ENCODE data around the gene ADRM1.

Gene ADRM1

DNA sequence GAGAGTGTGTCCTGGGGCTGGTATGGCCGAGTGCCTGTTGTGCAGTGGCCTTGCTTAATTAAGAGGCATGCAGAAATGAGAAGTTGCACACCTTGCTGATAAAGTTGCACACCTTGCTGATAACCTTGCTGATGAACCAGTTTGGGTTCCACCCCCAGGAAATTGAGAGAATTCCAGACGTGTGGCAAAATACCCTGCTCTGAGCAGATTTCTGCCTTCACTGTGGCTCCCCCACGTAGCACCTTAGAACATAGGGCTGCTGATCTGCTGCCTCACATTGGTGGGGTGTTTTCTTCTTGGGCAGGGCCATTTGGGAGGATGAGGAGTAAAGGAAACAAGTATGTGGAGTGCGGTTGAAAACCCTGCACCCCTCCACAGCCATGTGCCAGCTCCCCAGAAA, 22.5 kb upstream of the ADRM1 start:
- Histone ChIP-seq H3K4me1 (ENCODE audit: control insufficient read depth, insufficient read depth, low read length) (no peaks in the 10 kb centered on the region), H3K27ac (ENCODE audit: low read depth, low read length) (no peak overlapping the region), H3K36me3 (ENCODE audit: control insufficient read depth, insufficient read depth, low read length) (peaks cover 77% of the 10 kb centered on the region), H3K27me3 (ENCODE audit: control insufficient read depth, insufficient read depth, low read length) (no peaks in the 10 kb centered on the region), H3K4me3 (ENCODE audit: low read depth, low read length) (no peak overlapping the region), H3K9me3 (ENCODE audit: control insufficient read depth, insufficient read depth, low read depth, low read length) (no peaks in the 10 kb centered on the region), H3K9ac (ENCODE audit: low read length) (no peak overlapping the region)

DNA sequence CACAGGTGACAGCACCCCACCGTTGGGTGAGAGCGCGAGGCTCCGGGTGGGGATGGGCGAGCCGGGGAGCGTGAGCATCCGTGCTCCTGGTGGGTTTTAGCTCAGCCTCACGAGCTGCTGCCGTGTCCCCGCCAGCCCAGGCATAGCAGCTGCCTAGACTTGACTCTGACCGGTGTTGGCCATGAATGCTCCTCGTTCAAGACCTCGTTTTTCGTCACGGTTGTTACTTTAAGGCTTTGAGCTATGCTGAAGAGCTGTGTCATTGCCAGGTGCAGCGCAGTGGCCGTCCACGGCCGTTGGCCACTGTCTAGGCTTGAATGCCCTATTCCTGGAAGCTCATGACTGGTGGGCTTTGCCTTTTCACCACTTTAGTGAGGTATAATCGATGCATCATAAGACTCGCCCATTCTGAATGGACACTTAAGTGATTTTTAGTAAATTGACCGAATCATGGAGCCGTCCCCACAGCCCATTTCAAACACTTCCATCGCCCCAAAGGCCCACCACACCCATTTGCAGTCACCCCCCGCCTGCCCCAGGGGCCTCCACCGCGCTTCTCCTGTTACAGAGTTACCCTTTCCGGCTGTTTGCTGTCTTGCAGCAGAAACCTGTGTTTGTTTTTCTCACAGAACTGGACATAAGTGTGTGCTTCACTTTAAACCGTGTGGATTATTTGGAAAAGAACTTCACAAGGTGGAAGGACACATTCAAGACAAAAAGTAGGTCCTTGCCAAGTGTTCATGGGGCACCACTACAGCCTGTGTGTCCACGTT, 21.4 kb upstream of the ADRM1 start:
- Histone ChIP-seq H3K36me3 (ENCODE audit: control insufficient read depth, insufficient read depth, low read length) (peaks cover 83% of the 10 kb centered on the region), H3K9ac (ENCODE audit: low read length) (no peak overlapping the region), H3K4me1 (ENCODE audit: control insufficient read depth, insufficient read depth, low read length) (no peaks in the 10 kb centered on the region), H3K27ac (ENCODE audit: low read depth, low read length) (no peak overlapping the region), H3K27me3 (ENCODE audit: control insufficient read depth, insufficient read depth, low read length) (no peaks in the 10 kb centered on the region), H3K4me3 (ENCODE audit: low read depth, low read length) (no peak overlapping the region), H3K9me3 (ENCODE audit: control insufficient read depth, insufficient read depth, low read depth, low read length) (no peaks in the 10 kb centered on the region)

DNA sequence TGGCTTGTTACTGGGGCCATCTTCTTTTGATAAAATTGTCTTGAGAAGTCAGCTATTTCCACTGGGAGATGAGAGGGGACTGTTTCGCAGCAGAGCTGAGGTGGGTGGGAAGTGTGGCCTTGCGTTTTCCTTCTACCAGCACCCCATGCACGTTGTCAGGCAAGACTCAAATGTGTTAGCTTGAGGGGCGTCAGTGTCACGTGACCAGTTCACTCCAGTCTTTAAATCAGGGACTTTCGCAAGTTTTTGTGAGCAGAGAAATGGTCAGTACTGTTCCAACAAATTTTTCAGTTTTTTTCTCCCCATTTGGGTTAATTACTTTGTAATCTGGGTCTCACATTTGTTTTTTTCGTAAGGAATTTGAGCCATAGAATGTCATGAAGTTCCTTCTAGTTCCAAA, 20.7 kb upstream of the ADRM1 start:
- Histone ChIP-seq H3K27ac (ENCODE audit: low read depth, low read length) (no peak overlapping the region), H3K9me3 (ENCODE audit: control insufficient read depth, insufficient read depth, low read depth, low read length) (no peaks in the 10 kb centered on the region), H3K4me3 (ENCODE audit: low read depth, low read length) (no peak overlapping the region), H3K27me3 (ENCODE audit: control insufficient read depth, insufficient read depth, low read length) (no peaks in the 10 kb centered on the region), H3K4me1 (ENCODE audit: control insufficient read depth, insufficient read depth, low read length) (no peaks in the 10 kb centered on the region), H3K36me3 (ENCODE audit: control insufficient read depth, insufficient read depth, low read length) (peaks cover 85% of the 10 kb centered on the region), H3K9ac (ENCODE audit: low read length) (no peak overlapping the region)

DNA sequence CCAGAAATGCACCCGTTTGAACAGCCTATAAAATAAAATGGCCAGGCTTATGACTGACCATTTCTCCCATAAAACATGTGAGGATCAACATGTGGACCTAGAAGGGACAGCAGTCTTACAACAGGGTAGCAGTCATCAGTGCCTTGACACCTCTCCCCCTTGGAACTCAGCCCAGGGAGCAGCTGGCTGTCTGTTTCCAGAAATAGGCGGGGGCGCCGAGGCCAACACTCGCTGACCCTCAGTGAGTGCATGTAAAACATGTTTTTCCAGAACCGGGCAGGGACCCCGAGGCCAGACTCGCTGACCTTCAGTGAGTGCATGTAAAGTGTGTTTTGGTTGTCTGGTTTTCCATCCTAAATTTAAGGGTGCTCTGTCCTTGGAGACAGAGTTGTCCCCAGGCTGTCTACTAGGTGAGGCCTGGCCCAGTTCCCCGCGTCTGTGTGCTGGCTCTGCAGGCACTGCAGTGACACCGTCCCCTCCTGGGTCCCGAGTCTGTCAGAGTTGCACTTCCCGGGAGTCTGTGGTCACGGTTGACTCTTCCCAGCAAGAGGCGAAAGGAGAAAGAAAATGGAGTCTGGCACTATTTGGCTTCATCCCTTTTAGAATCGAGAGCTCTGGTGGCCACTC, 19.8 kb upstream of the ADRM1 start:
- H3K4me3 ChIP-seq (ENCODE audit: low read depth, low read length) = no peak overlapping the region
- H3K36me3 ChIP-seq (ENCODE audit: control insufficient read depth, insufficient read depth, low read length) = peaks cover 81% of the 10 kb centered on the region
- no peaks in the 10 kb centered on the region for H3K27me3 ChIP-seq (ENCODE audit: control insufficient read depth, insufficient read depth, low read length)
- H3K27ac ChIP-seq (ENCODE audit: low read depth, low read length) = no peak overlapping the region
- H3K4me1 ChIP-seq (ENCODE audit: control insufficient read depth, insufficient read depth, low read length) = no peaks in the 10 kb centered on the region
- no peak overlapping the region for H3K9ac ChIP-seq (ENCODE audit: low read length)
- H3K9me3 ChIP-seq (ENCODE audit: control insufficient read depth, insufficient read depth, low read depth, low read length) = no peaks in the 10 kb centered on the region

DNA sequence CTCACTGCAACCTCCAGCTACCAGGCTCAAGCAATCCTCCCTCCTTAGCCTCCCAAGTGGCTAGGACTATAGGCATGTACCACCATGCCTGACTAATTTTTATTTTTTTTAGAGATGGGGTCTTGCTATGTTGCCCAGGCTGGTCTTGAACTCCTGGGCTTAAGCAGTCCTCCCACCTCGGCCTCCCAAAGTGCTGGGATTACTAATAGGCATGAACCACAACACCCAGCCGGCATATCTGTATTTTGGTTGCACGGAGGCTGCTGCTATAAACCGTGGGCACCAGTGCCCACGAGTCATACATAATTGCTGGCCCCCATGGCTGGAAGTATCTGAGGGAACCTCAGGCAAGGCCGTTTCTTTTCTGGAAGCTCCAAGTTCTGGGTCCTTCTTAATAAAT, 18.3 kb upstream of the ADRM1 start:
- no peak overlapping the region for H3K9ac ChIP-seq (ENCODE audit: low read length)

DNA sequence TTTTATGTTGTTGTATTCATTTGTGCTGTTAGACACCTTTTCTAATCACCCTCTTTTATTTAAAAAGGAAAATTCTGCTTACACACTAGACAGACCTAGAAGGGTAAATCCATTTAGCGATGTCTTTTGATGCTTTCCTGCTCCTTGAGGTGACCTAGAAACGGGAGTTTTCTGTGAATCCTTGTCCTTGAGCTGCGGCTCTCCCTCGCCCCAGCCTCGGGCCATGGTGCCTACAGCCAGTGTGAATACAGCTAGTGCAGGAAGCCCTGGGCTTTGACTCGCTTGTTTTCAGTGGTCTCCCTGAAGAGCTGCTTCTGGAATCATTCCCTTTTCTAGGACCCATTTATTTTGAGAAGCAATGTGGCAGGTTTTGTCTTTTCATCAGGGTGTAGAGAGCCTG, 17.6 kb upstream of the ADRM1 start:
- Histone ChIP-seq H3K27ac (ENCODE audit: low read depth, low read length) (no peak overlapping the region), H3K4me1 (ENCODE audit: control insufficient read depth, insufficient read depth, low read length) (no peaks in the 10 kb centered on the region), H3K9ac (ENCODE audit: low read length) (no peak overlapping the region), H3K9me3 (ENCODE audit: control insufficient read depth, insufficient read depth, low read depth, low read length) (no peaks in the 10 kb centered on the region), H3K4me3 (ENCODE audit: low read depth, low read length) (no peak overlapping the region), H3K36me3 (ENCODE audit: control insufficient read depth, insufficient read depth, low read length) (peaks cover 77% of the 10 kb centered on the region), H3K27me3 (ENCODE audit: control insufficient read depth, insufficient read depth, low read length) (no peaks in the 10 kb centered on the region)

More for the DNA sequence above, 18.3 kb upstream of the ADRM1 start:
- H3K9me3 ChIP-seq (ENCODE audit: control insufficient read depth, insufficient read depth, low read depth, low read length) = no peaks in the 10 kb centered on the region
- H3K36me3 ChIP-seq (ENCODE audit: control insufficient read depth, insufficient read depth, low read length) = peaks cover 77% of the 10 kb centered on the region
- H3K27ac ChIP-seq (ENCODE audit: low read depth, low read length) = no peak overlapping the region
- no peaks in the 10 kb centered on the region for H3K27me3 ChIP-seq (ENCODE audit: control insufficient read depth, insufficient read depth, low read length)
- no peaks in the 10 kb centered on the region for H3K4me1 ChIP-seq (ENCODE audit: control insufficient read depth, insufficient read depth, low read length)
- H3K4me3 ChIP-seq (ENCODE audit: low read depth, low read length) = no peak overlapping the region

DNA sequence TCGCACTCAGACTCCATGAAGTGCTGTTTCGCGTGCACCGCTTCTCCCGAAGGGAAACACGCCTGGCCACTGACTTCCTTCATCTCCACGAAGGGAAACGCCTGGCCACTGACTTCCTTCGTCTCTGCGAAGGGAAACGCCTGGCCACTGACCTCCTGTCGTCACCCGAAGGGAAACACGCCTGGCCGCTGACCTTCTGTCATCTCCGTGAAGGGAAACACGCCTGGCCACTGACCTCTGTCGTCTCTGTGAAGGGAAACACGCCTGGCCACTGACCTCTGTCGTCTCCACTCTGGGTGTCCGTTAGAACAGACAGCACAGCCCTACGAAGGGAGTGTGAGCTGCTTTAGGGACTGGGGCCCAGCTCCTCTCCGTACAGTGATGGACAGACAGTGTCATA, 17.1 kb upstream of the ADRM1 start:
- H3K4me1 ChIP-seq (ENCODE audit: control insufficient read depth, insufficient read depth, low read length) = no peaks in the 10 kb centered on the region
- no peak overlapping the region for H3K27ac ChIP-seq (ENCODE audit: low read depth, low read length)
- H3K9ac ChIP-seq (ENCODE audit: low read length) = no peak overlapping the region
- no peak overlapping the region for H3K4me3 ChIP-seq (ENCODE audit: low read depth, low read length)
- H3K36me3 ChIP-seq (ENCODE audit: control insufficient read depth, insufficient read depth, low read length) = peaks cover 71% of the 10 kb centered on the region
- no peaks in the 10 kb centered on the region for H3K27me3 ChIP-seq (ENCODE audit: control insufficient read depth, insufficient read depth, low read length)
- no peaks in the 10 kb centered on the region for H3K9me3 ChIP-seq (ENCODE audit: control insufficient read depth, insufficient read depth, low read depth, low read length)

DNA sequence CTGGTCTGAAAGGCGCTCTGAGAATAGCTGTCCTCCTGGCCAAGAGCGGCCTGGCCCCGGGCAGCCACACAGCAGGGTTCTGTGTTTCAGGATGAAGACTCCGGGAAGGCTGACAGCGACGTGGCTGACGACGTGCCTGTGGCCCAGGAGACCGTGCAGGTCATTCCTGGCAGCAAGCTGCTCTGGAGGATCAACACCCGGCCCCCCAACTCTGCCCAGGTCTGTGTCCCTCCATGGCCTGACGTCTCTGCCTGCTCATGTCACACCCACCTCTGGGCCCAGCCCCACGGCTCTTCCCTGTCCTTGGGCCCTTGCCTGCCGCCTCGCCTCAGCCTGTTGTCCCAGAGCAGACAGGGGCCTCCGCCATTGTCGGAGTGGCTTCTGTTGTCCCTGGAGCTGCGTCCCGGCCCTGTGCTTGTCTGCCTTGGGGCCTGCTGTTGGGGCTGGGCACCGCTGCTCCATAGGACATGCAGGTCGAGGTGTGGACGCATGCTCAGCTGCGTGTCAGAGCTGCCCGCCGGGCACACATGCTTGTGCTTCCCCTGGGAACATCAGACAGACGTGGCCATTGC, 16.2 kb upstream of the ADRM1 start:
- H3K9ac ChIP-seq (ENCODE audit: low read length) = no peak overlapping the region
- H3K36me3 ChIP-seq (ENCODE audit: control insufficient read depth, insufficient read depth, low read length) = peaks cover 70% of the 10 kb centered on the region
- no peaks in the 10 kb centered on the region for H3K9me3 ChIP-seq (ENCODE audit: control insufficient read depth, insufficient read depth, low read depth, low read length)

DNA sequence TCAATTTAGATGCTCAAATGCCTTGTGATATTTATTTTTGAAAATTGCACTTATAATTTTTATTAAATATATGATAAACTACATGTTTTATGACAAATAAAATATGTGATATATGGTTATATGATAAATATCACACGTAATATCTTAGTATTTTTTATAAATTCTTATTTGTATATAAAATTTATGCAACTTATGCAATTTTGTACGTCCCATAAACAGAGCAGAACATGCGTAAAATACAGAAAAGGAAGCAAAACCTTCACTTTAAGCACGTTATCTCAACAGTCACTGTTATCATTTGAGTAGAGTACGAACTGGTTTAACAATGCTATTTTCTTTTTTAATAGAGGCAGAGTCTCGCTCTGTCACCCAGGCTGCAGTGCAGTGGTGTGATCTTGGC, 15.7 kb upstream of the ADRM1 start:
- no peak overlapping the region for H3K9ac ChIP-seq (ENCODE audit: low read length)
- no peak overlapping the region for H3K4me3 ChIP-seq (ENCODE audit: low read depth, low read length)
- no peaks in the 10 kb centered on the region for H3K9me3 ChIP-seq (ENCODE audit: control insufficient read depth, insufficient read depth, low read depth, low read length)
- no peak overlapping the region for H3K27ac ChIP-seq (ENCODE audit: low read depth, low read length)
- H3K36me3 ChIP-seq (ENCODE audit: control insufficient read depth, insufficient read depth, low read length) = peaks cover 70% of the 10 kb centered on the region
- H3K4me1 ChIP-seq (ENCODE audit: control insufficient read depth, insufficient read depth, low read length) = no peaks in the 10 kb centered on the region
- no peaks in the 10 kb centered on the region for H3K27me3 ChIP-seq (ENCODE audit: control insufficient read depth, insufficient read depth, low read length)

More for the DNA sequence above, 16.2 kb upstream of the ADRM1 start:
- no peak overlapping the region for H3K27ac ChIP-seq (ENCODE audit: low read depth, low read length)
- H3K4me3 ChIP-seq (ENCODE audit: low read depth, low read length) = no peak overlapping the region
- no peaks in the 10 kb centered on the region for H3K4me1 ChIP-seq (ENCODE audit: control insufficient read depth, insufficient read depth, low read length)
- no peaks in the 10 kb centered on the region for H3K27me3 ChIP-seq (ENCODE audit: control insufficient read depth, insufficient read depth, low read length)

DNA sequence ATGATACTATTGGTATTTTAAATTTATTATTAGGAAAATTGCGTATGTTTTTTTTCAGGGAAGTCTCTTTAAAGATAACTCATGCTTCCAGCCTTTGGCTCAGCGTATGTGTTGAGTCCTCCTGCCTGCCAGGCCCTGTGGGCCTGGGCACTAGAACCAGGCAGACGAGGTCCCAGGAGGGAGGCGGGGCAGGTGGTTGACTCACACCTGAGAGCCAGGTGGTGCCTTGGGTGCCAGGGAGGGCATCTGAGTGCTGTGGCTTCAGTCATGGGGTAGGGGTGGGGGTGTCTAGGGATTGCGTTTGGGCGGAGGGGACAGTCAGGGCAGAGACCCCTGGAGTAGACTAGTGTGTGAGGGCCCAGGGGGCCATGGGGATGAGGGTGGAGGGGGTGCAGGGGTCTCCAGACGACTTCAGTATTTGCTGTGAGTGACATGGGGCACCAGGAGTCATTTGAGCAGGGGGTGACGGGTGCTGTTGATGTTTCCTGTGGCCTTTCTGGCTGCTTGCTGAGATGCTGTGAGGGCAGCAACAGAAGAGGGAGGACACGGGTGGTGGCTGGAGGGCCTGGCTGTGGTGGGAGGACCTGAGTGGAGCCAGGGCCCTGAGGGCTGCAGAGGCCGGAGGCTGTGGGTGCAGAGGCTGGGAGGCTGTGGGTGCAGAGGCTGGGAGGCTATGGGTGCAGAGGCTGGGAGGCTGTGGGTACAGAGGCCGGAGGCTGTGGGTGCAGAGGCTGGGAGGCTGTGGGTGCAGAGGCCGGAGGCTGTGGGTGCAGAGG, 14.8 kb upstream of the ADRM1 start:
- Histone ChIP-seq H3K9me3 (ENCODE audit: control insufficient read depth, insufficient read depth, low read depth, low read length) (no peaks in the 10 kb centered on the region), H3K27me3 (ENCODE audit: control insufficient read depth, insufficient read depth, low read length) (no peaks in the 10 kb centered on the region), H3K27ac (ENCODE audit: low read depth, low read length) (no peak overlapping the region), H3K36me3 (ENCODE audit: control insufficient read depth, insufficient read depth, low read length) (peaks cover 64% of the 10 kb centered on the region), H3K4me1 (ENCODE audit: control insufficient read depth, insufficient read depth, low read length) (no peaks in the 10 kb centered on the region), H3K9ac (ENCODE audit: low read length) (no peak overlapping the region), H3K4me3 (ENCODE audit: low read depth, low read length) (no peak overlapping the region)

Data from HUES6 (cell line).